Skin of body (tissue), 2 donors: Measurements from ENCODE around the gene METTL27. TPM values are rescaled to one million over a fixed set of nuclear protein-coding genes. Genes with fewer than 3 reads are reported as not detected.
"Not testable (repeated sequence)": the region's sequence is repeated elsewhere in the genome, so short reads cannot be mapped to it uniquely, and the experiment has no call there.

Experiments used
- DNase-seq: peaks from one replicate; lab custom pipeline; 2025; lab: John Stamatoyannopoulos, UW
- total RNA-seq: library from RNA; depleted of rRNA; stranded (reverse); fragments of >200 nt; gene quantifications from one replicate; pipeline ENCODE4 v1.2.3, GENCODE V29; 2014

Gene METTL27, protein sequence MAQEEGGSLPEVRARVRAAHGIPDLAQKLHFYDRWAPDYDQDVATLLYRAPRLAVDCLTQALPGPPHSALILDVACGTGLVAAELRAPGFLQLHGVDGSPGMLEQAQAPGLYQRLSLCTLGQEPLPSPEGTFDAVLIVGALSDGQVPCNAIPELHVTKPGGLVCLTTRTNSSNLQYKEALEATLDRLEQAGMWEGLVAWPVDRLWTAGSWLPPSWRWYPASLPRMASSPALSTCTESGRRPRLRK
- 3.2 TPM for total RNA-seq

GRCh38 chr7:73842067-73842976, at the start of gene METTL27:
TSS of gene METTL27 (minus strand) at chr7:73842516. CDS start at chr7:73842140, 376 bp downstream.
- peak; percentile 76 for DNase-seq

DNA sequence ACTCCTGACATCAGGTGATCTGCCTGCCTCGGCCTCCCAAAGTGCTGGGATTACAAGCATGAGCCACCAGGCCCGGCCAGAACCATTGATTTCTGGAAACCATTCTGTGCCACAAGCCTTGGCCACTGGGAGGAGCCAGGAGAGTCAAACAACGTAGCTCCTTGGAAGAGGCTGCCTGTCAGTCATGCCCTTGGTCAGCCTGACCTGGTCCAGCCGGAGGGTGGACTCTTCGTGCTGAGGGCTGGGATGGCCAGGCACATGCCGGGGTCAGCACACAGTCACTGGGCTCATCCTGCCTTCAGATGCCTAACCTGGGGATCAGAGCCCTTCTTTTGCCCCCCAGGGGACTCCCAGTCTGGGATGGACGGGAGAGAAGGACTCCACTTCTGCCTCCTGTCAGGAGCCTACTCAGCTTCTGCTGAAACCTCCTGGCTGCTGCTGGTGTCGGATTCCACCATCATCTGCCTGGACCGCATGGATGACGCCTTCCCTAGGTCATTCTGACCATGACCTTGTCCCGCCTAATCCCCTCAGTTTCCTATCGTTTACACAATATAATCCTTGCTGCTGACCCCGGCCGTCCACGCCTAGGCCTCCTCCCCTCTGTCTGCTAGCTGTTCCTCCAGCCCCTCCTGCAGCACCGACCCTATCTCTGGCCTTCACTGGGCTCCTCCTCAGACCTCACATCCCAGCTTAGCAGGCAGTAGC, 49.0 kb upstream of the METTL27 start:
- no peak for DNase-seq

DNA sequence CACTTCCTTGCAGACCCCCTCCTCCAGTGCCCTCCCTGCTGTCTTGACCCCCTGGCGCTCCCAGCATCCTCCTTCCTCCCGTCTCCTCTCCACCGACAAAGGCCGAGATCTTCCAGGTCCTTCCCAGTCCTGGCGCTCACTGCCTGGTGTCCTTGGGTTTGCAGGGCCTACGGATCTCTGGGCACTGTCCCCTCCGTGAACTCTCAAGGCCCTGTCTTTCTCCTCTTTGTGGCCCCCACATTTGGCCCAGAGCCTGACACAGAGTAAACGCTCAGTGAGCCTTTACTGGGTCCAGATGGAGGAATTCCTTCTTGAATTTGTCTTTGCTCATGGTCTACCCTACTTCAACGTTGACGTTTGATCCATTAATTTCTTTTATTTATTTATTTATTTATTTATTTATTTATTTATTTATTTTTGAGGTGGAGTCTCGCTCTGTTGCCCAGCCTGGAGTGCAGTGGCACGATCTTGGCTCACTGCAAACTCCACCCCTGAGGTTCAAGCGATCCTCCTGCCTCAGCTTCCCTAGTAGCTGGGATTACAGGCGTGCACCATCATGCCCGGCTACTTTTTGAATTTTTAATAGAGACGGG, 48.3 kb upstream of the METTL27 start:
- no peak for DNase-seq

DNA sequence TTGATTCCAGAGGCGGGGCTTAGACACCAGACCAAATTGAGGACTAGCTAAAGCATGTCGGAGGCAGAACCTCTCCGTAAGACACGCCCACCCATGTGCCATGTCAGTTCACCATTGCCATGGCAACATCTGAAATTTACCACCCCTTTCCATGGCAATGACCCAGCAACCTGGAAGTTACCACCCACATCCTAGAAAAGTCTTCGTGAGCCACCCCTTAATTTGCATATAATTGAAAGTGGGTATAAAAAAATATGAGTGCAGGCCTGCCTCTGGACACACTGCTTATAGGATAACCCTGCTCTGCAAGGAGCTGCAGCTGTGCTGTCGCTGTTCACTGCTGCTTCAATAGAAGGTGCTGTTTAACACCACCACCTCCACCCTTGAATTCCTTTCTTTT, 46.6 kb upstream of the METTL27 start:
- DNase-seq, result no peak

- DNase-seq, result no peak
Observed at GRCh38 chr7:73887762-73888161, 45.4 kb upstream of the METTL27 start.

DNA sequence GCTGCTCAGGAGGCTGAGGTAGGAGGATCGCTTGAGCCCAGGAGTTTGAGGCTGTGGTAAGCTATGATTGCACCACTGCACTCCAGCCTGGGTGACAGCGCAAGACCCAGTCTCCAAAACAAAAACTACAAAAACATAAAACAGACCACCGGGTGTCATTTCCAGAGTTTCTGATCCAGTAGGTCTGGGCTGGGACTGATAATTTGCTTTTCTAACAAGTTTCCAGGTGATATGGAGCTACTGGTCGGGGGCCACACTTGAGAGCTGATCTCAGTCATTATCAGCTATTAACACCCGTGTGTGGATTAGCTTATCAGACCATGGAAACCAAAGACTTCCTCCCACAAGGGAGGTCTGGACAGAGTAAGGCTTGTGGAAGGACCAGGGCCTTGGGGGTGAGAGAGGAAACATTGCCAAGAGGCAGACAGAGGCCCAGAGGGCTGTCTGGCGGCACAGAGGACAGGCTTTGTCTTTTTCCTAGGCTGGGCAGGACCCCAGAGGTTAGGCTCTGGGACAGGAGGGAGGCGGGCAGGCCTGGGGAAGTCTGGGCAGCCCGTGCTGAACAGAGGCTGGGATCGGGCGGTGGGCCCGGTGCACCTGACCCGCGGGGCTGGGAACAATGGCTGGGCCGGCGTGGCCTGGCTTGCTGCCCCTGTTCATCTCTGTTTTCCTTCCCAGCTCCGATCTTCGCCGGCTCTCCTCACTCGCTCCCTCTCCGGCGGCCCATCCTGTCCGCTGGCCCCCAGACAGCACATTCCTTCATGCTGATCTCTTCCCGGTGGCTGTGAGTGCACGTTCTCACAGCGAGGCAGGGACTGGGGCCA, 43.9 kb upstream of the METTL27 start:
- DNase-seq, result peak; percentile 41

GRCh38 chr7:73885433-73885974, 43.2 kb upstream of the METTL27 start:
- no peak for DNase-seq

- DNase-seq, result not testable (repeated sequence)
Observed at GRCh38 chr7:73884867-73885422, 42.6 kb upstream of the METTL27 start.

- no peak for DNase-seq
Observed at GRCh38 chr7:73882047-73882402, 39.7 kb upstream of the METTL27 start.

DNA sequence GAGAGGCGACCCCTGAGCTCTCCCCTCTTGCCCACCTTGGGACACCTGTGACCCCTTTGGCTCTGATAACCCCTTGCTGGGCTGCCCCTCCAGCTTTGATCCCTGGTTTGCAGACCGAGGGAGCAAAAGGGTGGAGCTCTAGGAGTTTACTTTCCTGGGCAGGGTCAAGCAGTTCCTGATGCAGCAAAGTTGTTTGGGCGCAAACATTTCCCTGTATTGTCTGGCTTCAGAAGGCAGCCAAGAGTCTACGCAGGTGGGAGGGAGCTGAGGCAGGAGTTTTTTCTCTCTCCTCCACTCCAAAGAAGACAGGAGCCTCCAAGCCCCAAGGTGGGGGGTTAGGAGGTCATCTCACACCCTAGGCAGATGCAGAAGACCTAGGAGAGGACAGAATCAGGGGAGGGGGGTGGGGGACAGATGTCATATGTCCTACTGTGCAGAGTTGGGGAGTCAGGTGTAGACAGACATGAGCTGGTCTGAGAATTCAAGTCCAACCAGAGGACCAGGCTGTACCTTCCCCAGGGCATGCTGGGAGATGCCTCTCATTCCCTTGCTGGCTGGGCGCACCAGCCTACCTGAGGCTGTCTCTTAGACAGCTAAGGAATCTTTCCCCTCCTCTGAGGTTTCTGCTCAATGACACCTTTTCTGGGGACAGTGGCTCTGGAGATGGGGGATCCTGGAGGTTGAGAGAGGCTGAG, 39.2 kb upstream of the METTL27 start:
- DNase-seq, result no peak

DNA sequence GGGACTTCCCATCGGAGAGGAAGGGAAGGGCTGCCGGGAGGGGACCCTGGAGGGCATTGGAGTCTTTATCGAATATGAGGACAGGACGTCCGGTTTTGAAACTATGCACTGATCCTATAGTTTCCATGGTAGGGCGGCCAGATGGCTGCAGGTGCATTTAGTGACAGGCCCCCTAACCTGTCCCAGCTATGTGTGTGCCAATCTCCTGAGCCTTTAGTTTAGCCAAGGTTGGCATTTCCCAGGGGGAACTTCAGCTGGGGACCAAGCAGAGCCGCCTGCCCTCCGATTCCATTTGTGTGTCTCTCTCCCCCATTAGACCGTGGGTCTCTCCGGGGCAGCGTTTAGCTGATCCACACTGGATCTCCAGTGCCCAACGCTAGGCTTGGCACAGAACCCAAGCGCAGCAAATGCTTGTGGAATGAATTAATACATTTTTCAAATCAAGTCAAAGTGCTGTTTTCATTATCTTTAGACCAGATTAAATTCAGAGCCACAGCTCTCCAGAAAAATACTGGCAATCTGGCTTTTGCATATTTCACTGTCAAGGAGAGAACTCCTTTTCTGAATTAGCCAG, 38.5 kb upstream of the METTL27 start:
- no peak for DNase-seq

DNA sequence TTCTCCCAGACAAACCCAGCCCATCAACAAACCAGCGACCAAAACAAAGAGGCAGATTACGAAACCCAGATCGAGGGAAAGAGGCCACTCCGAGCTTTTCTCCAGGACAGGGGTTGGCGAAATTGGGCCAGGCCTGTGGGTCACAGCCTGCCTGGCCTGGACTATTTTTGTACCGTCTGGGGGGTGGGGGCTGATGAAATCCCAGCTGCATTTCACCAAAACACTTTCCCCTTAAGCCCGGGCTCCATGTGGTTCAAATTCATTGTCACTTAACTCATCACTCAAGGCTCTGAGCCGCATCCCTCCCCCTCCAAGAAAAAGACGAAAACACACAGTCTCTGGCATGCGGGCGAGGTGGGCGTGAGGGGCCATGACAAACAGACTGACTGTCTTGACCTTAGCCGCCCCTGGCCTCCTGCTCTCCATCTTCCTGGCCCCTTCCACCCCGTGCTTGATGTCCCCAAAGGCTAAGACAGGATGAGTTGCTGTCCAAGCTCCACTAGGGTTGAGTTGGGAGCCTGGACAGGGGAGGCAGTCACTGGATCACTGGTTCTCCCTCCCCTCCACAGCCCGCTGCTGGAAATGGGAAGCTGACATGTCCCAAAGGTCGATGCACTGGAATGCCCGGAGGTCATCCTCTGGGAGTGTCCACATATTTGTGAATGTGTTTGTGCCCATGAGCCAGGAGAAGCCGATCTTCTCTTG, 37.8 kb upstream of the METTL27 start:
- DNase-seq, result no peak

GRCh38 chr7:73876973-73877372, 34.7 kb upstream of the METTL27 start:
- no peak for DNase-seq

GRCh38 chr7:73876361-73876760, 34.0 kb upstream of the METTL27 start:
- DNase-seq, result no peak

- DNase-seq, result no peak
Observed at GRCh38 chr7:73872056-73872908, 30.0 kb upstream of the METTL27 start.

GRCh38 chr7:73871163-73872011, 29.1 kb upstream of the METTL27 start:
- peak; percentile 68 for DNase-seq

GRCh38 chr7:73870041-73870492, 27.8 kb upstream of the METTL27 start:
- DNase-seq, result no peak
